Raji (cell line): ENCODE results near the gene OR12D1.

Experiments used
- POLR2A ChIP-seq: IDR thresholded peaks from 2 replicates; pipeline ENCODE4 v1.6.1; 2011; ENCODE audit warnings: low read depth, low read length, control low read depth; ENCODE audit not compliant: insufficient read depth

Gene OR12D1

DNA sequence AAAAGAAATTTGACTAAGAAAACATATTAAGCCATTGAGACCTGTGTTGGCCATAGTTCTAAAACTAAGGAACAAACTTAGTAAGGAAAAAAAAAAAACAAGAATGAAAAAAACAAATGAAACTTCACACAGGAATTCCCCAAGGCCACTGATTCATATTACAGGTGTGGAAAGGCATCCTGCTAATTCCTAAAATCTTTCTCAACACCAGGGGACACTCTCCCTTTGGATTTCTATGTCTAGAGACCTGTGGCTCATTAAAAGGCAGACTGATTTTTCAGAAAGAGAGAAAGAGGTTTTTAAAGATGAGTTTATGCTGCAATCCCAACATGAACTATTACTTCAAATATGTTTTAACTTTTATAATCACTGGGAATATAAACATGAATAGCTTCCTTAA is at the start of gene OR12D1:
Gene OR12D1, plus strand, starts transcription at position 341 of the 400 bp plus-strand sequence.
- TF ChIP-seq POLR2A: no peak

DNA sequence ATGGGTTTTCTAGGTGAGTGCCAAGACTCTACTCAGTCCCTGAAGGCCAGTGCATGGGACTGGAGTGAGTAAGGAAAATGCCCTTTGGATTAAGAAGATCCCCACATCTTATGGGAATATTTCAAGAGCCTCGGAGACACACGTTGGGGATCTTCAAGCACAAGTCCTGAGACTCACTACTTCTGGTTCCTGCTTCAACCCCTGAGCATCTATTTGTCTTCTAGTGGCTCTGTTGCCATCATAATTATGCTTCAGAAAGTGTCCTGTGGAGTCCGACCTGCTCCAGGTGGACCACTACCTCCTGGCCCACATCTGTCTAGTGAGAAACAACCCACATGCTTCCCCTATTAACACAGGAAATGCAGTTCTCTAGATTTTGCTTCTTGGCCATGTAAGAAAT is 46.0 kb upstream of the OR12D1 start, which contains the start of gene OR5V1:
Gene OR5V1, minus strand, starts transcription at position 101 of the 400 bp plus-strand sequence. CDS start 12,670 bp downstream, outside the sequence.
- TF ChIP-seq POLR2A: no peak

- no peak for TF ChIP-seq POLR2A
Measured at GRCh38 chr6:29375191-29375590, 39.5 kb upstream of the OR12D1 start, which contains the start of gene OR12D3. Gene OR12D3, minus strand, starts transcription at chr6:29375291. Its CDS starts 4 bp downstream, at chr6:29375287.

DNA sequence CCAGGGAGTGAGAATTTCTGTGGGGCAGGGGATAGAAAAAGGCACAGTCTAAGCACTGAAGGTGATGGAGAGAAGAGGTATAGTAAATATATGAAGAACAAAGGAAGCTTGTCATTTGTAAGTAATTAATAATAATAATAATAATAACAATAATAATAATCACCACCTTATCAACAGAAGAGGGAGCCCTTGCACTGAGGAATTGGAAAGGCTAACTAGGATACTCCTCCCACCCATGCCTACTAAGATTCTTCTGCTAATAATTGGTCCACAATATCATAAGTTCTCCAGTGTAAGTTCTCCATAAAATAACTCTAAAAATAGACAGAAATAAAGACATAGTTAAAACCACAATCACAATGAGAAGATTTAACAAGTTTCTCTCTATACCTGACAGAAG is 38.7 kb upstream of the OR12D1 start:
- no peak for TF ChIP-seq POLR2A

GRCh38 chr6:29388533-29388932 is 26.2 kb upstream of the OR12D1 start:
- no peak for TF ChIP-seq POLR2A

DNA sequence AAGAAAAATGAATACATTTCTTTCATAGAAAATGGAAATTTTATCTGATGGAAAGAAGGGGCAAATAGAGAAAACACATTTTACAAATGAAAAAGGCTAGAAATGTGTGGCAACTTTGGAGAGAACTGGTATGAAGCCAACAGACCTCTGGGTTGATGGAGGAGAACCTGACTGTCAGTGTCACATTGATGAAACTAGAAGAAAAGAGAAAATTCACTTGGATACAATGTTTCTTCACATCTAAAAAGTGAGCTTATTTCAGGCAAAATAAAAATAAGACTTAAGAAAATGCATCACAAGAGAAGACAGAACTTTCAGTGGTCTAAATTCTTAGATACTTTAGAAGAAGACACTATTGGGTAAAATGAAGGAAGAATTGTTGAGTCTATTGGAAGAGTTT is 19.4 kb upstream of the OR12D1 start, which contains the start of gene OR12D2:
Gene OR12D2, plus strand, starts transcription at position 301 of the 400 bp plus-strand sequence. CDS start 1,069 bp downstream, outside the sequence.
- no peak for TF ChIP-seq POLR2A

DNA sequence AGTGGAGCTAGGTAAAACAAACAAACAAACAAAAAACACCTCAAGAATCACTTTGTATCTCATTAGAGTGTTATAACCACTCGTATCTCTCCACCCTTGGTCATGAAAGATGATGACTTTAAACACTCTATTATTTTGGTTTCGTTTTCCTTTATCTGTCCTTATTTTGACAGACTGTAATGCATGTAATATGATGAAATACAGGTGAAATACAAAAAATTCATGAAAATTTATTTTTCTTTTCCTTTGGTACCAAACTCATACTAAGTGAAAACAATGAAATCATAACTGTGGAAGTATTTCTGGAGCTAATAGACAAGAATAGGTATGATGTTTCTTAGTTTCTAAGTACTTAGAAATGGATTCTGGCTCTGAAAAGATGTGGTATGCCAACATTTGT is 15.2 kb upstream of the OR12D1 start:
- TF ChIP-seq POLR2A: no peak

- TF ChIP-seq POLR2A: no peak
Measured at GRCh38 chr6:29403801-29404200, 10.9 kb upstream of the OR12D1 start.

GRCh38 chr6:29419516-29419915 is 4.8 kb downstream of the OR12D1 start:
- TF ChIP-seq POLR2A: no peak

GRCh38 chr6:29424168-29424567 is 9.4 kb downstream of the OR12D1 start:
- no peak for TF ChIP-seq POLR2A

DNA sequence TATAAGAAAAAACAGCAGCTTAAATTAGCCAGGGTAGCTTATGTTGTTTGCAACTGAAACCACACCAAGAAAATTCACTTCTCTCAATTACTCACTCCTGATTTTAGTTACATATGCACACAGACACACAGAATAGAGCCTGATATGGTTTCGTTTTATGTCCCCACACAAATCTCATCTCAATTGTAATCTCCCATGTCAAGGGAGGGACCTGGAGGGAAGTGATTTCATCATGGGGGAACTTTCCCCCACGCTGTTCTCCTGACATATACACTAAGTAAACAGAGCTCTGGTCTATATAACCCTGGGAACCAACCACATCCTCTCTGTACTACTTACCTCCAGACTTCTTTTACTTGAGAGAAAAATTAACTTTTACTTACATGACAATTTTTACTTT is 9.8 kb downstream of the OR12D1 start:
- no peak for TF ChIP-seq POLR2A

DNA sequence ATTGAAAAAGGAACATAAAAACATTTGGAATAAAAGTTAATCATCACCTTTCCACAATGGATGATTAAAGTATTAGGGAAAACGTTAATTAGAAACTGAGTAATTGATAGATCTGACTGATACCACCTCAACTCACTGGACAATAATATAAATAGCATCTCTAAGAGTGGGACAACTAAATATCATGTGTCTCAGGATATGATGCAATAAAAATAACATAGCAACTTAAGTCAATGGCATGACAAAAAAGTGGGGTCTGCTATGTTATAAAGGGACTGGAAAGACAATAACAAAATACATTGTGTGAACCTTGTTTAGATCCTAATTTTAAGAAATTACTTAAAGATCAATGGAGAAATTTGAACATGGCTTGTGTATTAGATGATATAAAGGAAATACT is 10.3 kb downstream of the OR12D1 start:
- TF ChIP-seq POLR2A: no peak

DNA sequence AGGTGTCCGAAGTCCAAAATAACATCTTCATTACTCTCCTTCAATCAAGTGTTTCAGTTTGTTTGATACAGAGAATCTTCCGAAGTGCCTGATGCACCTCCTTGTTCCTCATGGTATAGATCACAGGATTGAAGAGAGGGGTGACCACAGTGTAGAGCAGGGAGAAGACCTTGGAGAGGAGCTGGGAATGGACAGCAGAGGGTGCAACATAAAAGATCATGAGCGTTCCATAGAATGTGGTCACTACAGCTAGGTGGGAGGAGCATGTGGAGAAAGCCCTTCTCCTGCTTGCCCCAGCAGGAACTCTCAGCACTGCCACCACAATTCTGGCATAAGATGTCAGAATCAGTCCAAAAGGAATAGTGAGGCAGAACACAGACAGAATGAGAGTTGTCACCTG is 11.9 kb downstream of the OR12D1 start:
- no peak for TF ChIP-seq POLR2A

DNA sequence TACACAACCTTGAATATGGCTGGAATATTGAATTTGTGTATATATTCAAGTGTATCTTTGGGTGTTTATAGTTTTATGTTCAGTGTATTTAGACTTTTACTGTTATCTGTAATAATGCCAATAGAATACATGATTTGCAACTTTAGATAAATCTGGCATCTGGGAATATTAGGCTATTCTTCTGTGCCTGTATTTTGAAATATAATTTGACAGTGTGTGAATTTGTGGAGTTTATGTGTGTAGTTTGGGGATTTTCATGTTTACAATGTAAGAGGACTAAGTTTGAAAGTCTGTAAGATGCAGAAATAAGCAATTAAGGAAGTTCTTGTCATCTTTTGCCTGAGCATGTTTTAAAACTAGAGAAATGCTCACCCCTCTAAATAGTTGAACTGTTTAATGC is 24.3 kb downstream of the OR12D1 start, which contains the start of gene OR10C1:
Gene OR10C1, plus strand, starts transcription at position 301 of the 400 bp plus-strand sequence. CDS start 710 bp downstream, outside the sequence.
- TF ChIP-seq POLR2A: no peak

GRCh38 chr6:29442719-29443118 is 28.0 kb downstream of the OR12D1 start:
- TF ChIP-seq POLR2A: no peak

DNA sequence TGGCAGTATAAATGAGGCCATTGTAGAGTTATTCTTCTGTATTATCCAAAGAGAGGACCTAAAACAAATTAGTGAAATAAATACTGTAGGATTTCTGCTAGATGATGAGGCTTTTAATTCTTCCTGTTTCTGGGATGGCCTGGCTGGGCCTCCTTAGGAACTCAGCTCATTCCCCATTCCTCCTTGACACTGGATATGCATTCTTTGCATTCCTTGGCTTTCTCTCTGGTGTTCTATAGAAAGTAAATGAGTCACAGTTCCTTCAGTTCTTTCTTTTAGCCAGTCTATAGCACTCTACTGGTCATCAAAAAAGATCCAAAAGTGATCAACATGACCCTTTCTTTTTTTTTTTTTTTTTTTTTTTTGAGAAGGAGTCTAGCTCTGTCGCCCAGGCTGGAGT is 32.9 kb downstream of the OR12D1 start:
- no peak for TF ChIP-seq POLR2A

GRCh38 chr6:29451471-29452193 is 36.9 kb downstream of the OR12D1 start:
- no peak for TF ChIP-seq POLR2A

GRCh38 chr6:29456971-29457370 is 42.2 kb downstream of the OR12D1 start, which contains the start of the genes OR11A1 and OR2H1:
Gene OR11A1, minus strand, starts transcription at chr6:29457071. Its CDS starts 29,430 bp downstream, at chr6:29427641.
Gene OR2H1, plus strand, starts transcription at chr6:29457155. Its CDS starts 4,615 bp downstream, at chr6:29461770.
- no peak for TF ChIP-seq POLR2A
